WTC11 (cell line): ENCODE results near the gene SIGLEC14. TPM values are rescaled to one million over a fixed set of nuclear protein-coding genes. Genes with fewer than 3 reads are reported as not detected.
A peak's percentile ranks its signal among the peaks of the same experiment; 100 is the strongest.

Experiments
- ATAC-seq: fragments of 200-7000 bp; cut with Tn5 transposase; 2 replicates; pipeline ENCODE4 v1.10.0; 2021; ENCODE audit warnings: mild to moderate bottlenecking, moderate library complexity
- CTCF ChIA-PET: fragments of 300-600 bp; sonication (Branson Sonifier 250); formaldehyde crosslinking; loops from one replicate; lab custom pipeline; 2021; ENCODE audit warnings: antibody characterized with exemption; lab: Charles Lee
- POLR2A ChIA-PET: fragments of 350-600 bp; sonication (Branson Sonifier 250); formaldehyde crosslinking; loops from one replicate; lab custom pipeline; 2021; ENCODE audit warnings: antibody characterized with exemption; lab: Charles Lee
- DNase-seq: peaks from one replicate; pipeline ENCODE4 v3.0.0; 2021; ENCODE audit warnings: low spot score
- H3K27ac Mint-ChIP-seq: 2 replicates; pipeline ENCODE4 v1.8.0; 2021; ENCODE audit warnings: mixed read lengths
- H3K27me3 Mint-ChIP-seq: 2 replicates; pipeline ENCODE4 v1.8.0; 2021; ENCODE audit warnings: low read depth, mild to moderate bottlenecking, moderate library complexity, mixed read lengths
- H3K36me3 Mint-ChIP-seq: 2 replicates; pipeline ENCODE4 v1.8.0; 2021; ENCODE audit warnings: mixed read lengths
- H3K4me1 Mint-ChIP-seq: 2 replicates; pipeline ENCODE4 v1.8.0; 2022; ENCODE audit warnings: mixed read lengths
- H3K4me3 Mint-ChIP-seq: 2 replicates; pipeline ENCODE4 v1.8.0; 2021; ENCODE audit warnings: mild to moderate bottlenecking, moderate library complexity, mixed read lengths
- H3K9me3 Mint-ChIP-seq: 2 replicates; pipeline ENCODE4 v1.8.0; 2021; ENCODE audit warnings: mixed read lengths
- AFF4 ChIP-seq: sonication (generic); formaldehyde crosslinking; IDR thresholded peaks from 2 replicates; pipeline ENCODE4 v1.8.1; 2023; ENCODE audit warnings: mild to moderate bottlenecking, missing genetic modification reagents, borderline replicate concordance
- CREB1 ChIP-seq: sonication (generic); formaldehyde crosslinking; IDR thresholded peaks from 2 replicates; pipeline ENCODE4 v1.8.0; 2023; ENCODE audit warnings: mild to moderate bottlenecking, missing genetic modification reagents
- E2F1 ChIP-seq: sonication (generic); formaldehyde crosslinking; IDR thresholded peaks from 2 replicates; pipeline ENCODE4 v1.8.0; 2022; ENCODE audit warnings: mild to moderate bottlenecking, missing genetic modification reagents
- HMGA2 ChIP-seq: fragments of 250-450 bp; sonication (Bioruptor Pico); IDR thresholded peaks from 2 replicates; pipeline ENCODE4 v1.4.0; 2021; ENCODE audit warnings: mild to moderate bottlenecking, moderate library complexity
- KAT7 ChIP-seq: sonication (generic); formaldehyde crosslinking; IDR thresholded peaks from 2 replicates; pipeline ENCODE4 v1.8.1; 2023; ENCODE audit warnings: missing genetic modification reagents, mild to moderate bottlenecking, borderline replicate concordance
- MAX ChIP-seq: sonication (generic); formaldehyde crosslinking; IDR thresholded peaks from 2 replicates; pipeline ENCODE4 v1.8.0; 2022; ENCODE audit warnings: mild to moderate bottlenecking, missing genetic modification reagents
- MLX ChIP-seq: sonication (generic); formaldehyde crosslinking; IDR thresholded peaks from 2 replicates; pipeline ENCODE4 v1.8.1; 2023; ENCODE audit warnings: mild to moderate bottlenecking, missing genetic modification reagents, moderate library complexity
- NR1H2 ChIP-seq: sonication (generic); formaldehyde crosslinking; IDR thresholded peaks from 2 replicates; pipeline ENCODE4 v1.9.0; 2021; ENCODE audit warnings: mild to moderate bottlenecking, moderate library complexity, missing genetic modification reagents
- NR2C2 ChIP-seq: sonication (generic); formaldehyde crosslinking; IDR thresholded peaks from 2 replicates; pipeline ENCODE4 v1.8.0; 2022; ENCODE audit warnings: mild to moderate bottlenecking, missing genetic modification reagents
- PRDM15 ChIP-seq: sonication (generic); formaldehyde crosslinking; IDR thresholded peaks from 2 replicates; pipeline ENCODE4 v1.8.0; 2022; ENCODE audit warnings: missing genetic modification reagents
- PREB ChIP-seq: sonication (generic); formaldehyde crosslinking; IDR thresholded peaks from 2 replicates; pipeline ENCODE4 v1.8.1; 2022; ENCODE audit warnings: mild to moderate bottlenecking, missing genetic modification reagents, moderate library complexity, borderline replicate concordance
- PRRX2 ChIP-seq: fragments of 250-450 bp; sonication (Bioruptor Pico); IDR thresholded peaks from 2 replicates; pipeline ENCODE4 v1.8.0; 2021; ENCODE audit warnings: mild to moderate bottlenecking
- RORB ChIP-seq: fragments of 250-450 bp; sonication (Bioruptor Pico); IDR thresholded peaks from 2 replicates; pipeline ENCODE4 v1.9.0; 2021; ENCODE audit warnings: mild to moderate bottlenecking
- SMAD4 ChIP-seq: sonication (generic); formaldehyde crosslinking; IDR thresholded peaks from 2 replicates; pipeline ENCODE4 v1.8.0; 2022; ENCODE audit warnings: mild to moderate bottlenecking, missing genetic modification reagents
- ZBTB43 ChIP-seq: sonication (generic); formaldehyde crosslinking; IDR thresholded peaks from 2 replicates; pipeline ENCODE4 v1.8.1; 2023; ENCODE audit warnings: mild to moderate bottlenecking, missing genetic modification reagents
- ZNF232 ChIP-seq: sonication (generic); formaldehyde crosslinking; IDR thresholded peaks from 2 replicates; pipeline ENCODE4 v1.8.0; 2022; ENCODE audit warnings: mild to moderate bottlenecking, missing genetic modification reagents
- ZNF281 ChIP-seq: sonication (generic); formaldehyde crosslinking; IDR thresholded peaks from 2 replicates; pipeline ENCODE4 v1.8.0; 2023; ENCODE audit warnings: mild to moderate bottlenecking, missing genetic modification reagents
- ZNF317 ChIP-seq: sonication (generic); formaldehyde crosslinking; IDR thresholded peaks from 2 replicates; pipeline ENCODE4 v1.8.1; 2023; ENCODE audit warnings: low read depth, mild to moderate bottlenecking, moderate library complexity, missing genetic modification reagents, borderline replicate concordance
- total RNA-seq: library from RNA; stranded (reverse); gene quantifications from 3 replicates; pipeline ENCODE4 v1.2.3, GENCODE V29; 2021

The SIGLEC14 gene
- total RNA-seq, 1 experiment from 2014 or later, result not detected

- Mint-ChIP-seq H3K36me3 (peaks cover 20% of the 10 kb centered on the region), H3K4me3 (no peak overlapping the region), H3K4me1 (peaks cover 25% of the 10 kb centered on the region), H3K27ac (no peak overlapping the region), H3K27me3 (no peaks in the 10 kb centered on the region; the same call in 1 of the 2 replicates), H3K9me3 (no peaks in the 10 kb centered on the region)
- CTCF ChIA-PET, result interaction anchor here (1.4 to 1.5 kb wide), 2 partner anchors 34 to 82 kb away, joined by 3 to 4 read pairs; no protein-coding TSS in a partner anchor
- ATAC-seq, result no peak
- TF ChIP-seq CREB1 (CRISPR knock-in tag), result no peak
- TF ChIP-seq AFF4, result no peak
- TF ChIP-seq NR1H2 (CRISPR knock-in tag), result no peak
- TF ChIP-seq ZNF317 (CRISPR knock-in tag), result no peak
- TF ChIP-seq NR2C2 (CRISPR knock-in tag), result no peak
- no peak for TF ChIP-seq PRRX2 (CRISPR knock-in tag)
- POLR2A ChIA-PET, result interaction anchor here (1.1 kb wide), 1 partner anchor 9 kb away, joined by 3 read pairs; no protein-coding TSS in a partner anchor
- no peak for DNase-seq
Measured at GRCh38 chr19:51695088-51695487, 48.5 kb upstream of the SIGLEC14 start.

- ChIA-PET POLR2A (interaction anchor here (1.1 kb wide), 1 partner anchor 10 kb away, joined by 3 read pairs; no protein-coding TSS in a partner anchor), CTCF (interaction anchor here (0.6 to 1.5 kb wide), 4 partner anchors 29 to 94 kb away, joined by 3 to 7 read pairs (median 4); partner anchors contain the start of gene HAS1)
- ATAC-seq, result no peak
- Mint-ChIP-seq H3K27me3 (no peaks in the 10 kb centered on the region; the same call in 1 of the 2 replicates), H3K9me3 (no peaks in the 10 kb centered on the region), H3K27ac (0 out of 2 replicates have a peak overlapping the region, but pooled peaks have one; percentile 24), H3K4me1 (peaks cover 25% of the 10 kb centered on the region), H3K36me3 (peaks cover 18% of the 10 kb centered on the region), H3K4me3 (no peak overlapping the region)
- no peak for DNase-seq
- no peak for TF ChIP-seq E2F1 (CRISPR knock-in tag)
- no peak for TF ChIP-seq MAX
- TF ChIP-seq SMAD4 (CRISPR knock-in tag), result no peak
- no peak for TF ChIP-seq ZNF232 (CRISPR knock-in tag)
- no peak for TF ChIP-seq PRDM15 (CRISPR knock-in tag)
- TF ChIP-seq ZBTB43 (CRISPR knock-in tag), result no peak
- no peak for TF ChIP-seq HMGA2 (CRISPR knock-in tag)
- TF ChIP-seq RORB (CRISPR knock-in tag), result no peak
- TF ChIP-seq PREB, result no peak
- no peak for TF ChIP-seq ZNF281 (CRISPR knock-in tag)
- TF ChIP-seq MLX (CRISPR knock-in tag), result no peak
- TF ChIP-seq KAT7 (CRISPR knock-in tag), result no peak
Measured at GRCh38 chr19:51694318-51695085, 47.9 kb upstream of the SIGLEC14 start.
